Heart right ventricle (tissue), 16 donors: ENCODE measurements around the gene SH3GL3. TPM values are rescaled to one million over a fixed set of nuclear protein-coding genes. Genes with fewer than 3 reads are reported as not detected.

ENCODE experiments used
- ATAC-seq, 8 donors: fragments of 200-7000 bp; cut with Tn5 transposase; one replicate each; pipeline ENCODE4 v1.9.1; 2020; ENCODE audit warnings: mild to moderate bottlenecking in 8 of 8, moderate library complexity in 8 of 8, moderate number of reproducible peaks in 1 of 8
- DNase-seq, 2 donors: peaks; one replicate each; pipeline ENCODE4 v3.0.0-alpha.2; 2020
- H3K27ac ChIP-seq, 10 donors: fragments of 200-600 bp; sonication (generic) in 2 of 10; one replicate each; pipeline versions ENCODE4 v1.5.0 to v1.8.0; 2020 to 2022; ENCODE audit warnings: mild to moderate bottlenecking in 3 of 10
- H3K27me3 ChIP-seq, 7 donors: fragments of 200-600 bp; one replicate each; pipeline ENCODE4 v1.8.0; 2021 to 2022; ENCODE audit warnings: mild to moderate bottlenecking in 2 of 7
- H3K36me3 ChIP-seq, 9 donors: fragments of 200-600 bp; sonication (generic) in 1 of 9; one replicate each; pipeline versions ENCODE4 v1.5.0 to v1.8.0; 2020 to 2022; ENCODE audit warnings: mild to moderate bottlenecking in 2 of 9
- H3K4me1 ChIP-seq, 9 donors: fragments of 200-600 bp; sonication (generic) in 1 of 9; one replicate each; pipeline versions ENCODE4 v1.5.0 to v1.8.0; 2020 to 2022; ENCODE audit warnings: mild to moderate bottlenecking in 4 of 9
- H3K4me3 ChIP-seq, 10 donors: fragments of 200-600 bp; sonication (generic) in 2 of 10; one replicate each; pipeline versions ENCODE4 v1.5.0 to v1.8.0; 2020 to 2022; ENCODE audit warnings: mild to moderate bottlenecking in 7 of 10, moderate library complexity in 2 of 10
- H3K9me3 ChIP-seq, 11 donors: fragments of 200-600 bp in 10 of 11; sonication (generic) in 2 of 11; one replicate each; pipeline versions ENCODE4 v1.5.0 to v1.8.0; 2013 to 2022; ENCODE audit warnings: mild to moderate bottlenecking in 2 of 11, control low read depth in 1 of 11, moderate library complexity in 1 of 11
- CTCF ChIP-seq, 9 donors: fragments of 200-600 bp; sonication (generic) in 2 of 9; IDR thresholded peaks; one replicate each; pipeline versions ENCODE4 v1.5.0 to v1.8.0; 2021 to 2022; ENCODE audit warnings: antibody characterized with exemption in 9 of 9, mild to moderate bottlenecking in 5 of 9, moderate library complexity in 1 of 9
- WGBS, 2 donors: extraction: QIAGEN DNeasy Blood & Tissue Kit; methylation state at CpG; one replicate each; pipeline ENCODE4 v1.1.7; 2013; ENCODE audit warnings: inconsistent platforms in 1 of 2; 5-methylcytosine and 5-hydroxymethylcytosine counted together
- intact Hi-C, 10 donors: fragments of 100-400 bp; cut with DNase I; formaldehyde crosslinking; loops; one replicate each; pipeline versions ENCODE4 v1.11.1 to v1.14.2; 2022
- polyA plus RNA-seq, 2 donors: library from polyadenylated mRNA; stranded (reverse); fragments of 200-250 nt; gene quantifications; one replicate each; pipeline ENCODE4 v1.2.3, GENCODE V29; 2013
- total RNA-seq, 10 donors: library from RNA; stranded (reverse); fragmentation: NEBNext Ultra II Directional in 3 of 10; extraction: Animal tissue kit (Norgen Biotek cat#: 25700) in 3 of 10; gene quantifications; one replicate each; pipeline versions ENCODE4 v1.2.1 to v1.2.4, GENCODE V29; 2021 to 2023
- donor health status: Arrhythmogenic right ventricular cardiomyopathy.
- donor health status: ischemic (EF 13 %, LVEDD 7.1; RV severe dilation, severe dysfunction).
- donor health status: healthy with polysubstance abuse.
- donor health status: DM: no; HTN: yes; CAD: no.
- donor health status: DM: no; HTN: no; CAD: no.
- donor health status: ischemic (EF 25% LVEDD 6.9; RV normal size, moderate dysfunction).
- donor health status: ischemic (EF 25% LVEDD 5.7; RV mildly dilated, moderate dysfunction).
- donor health status: healthy.
- donor health status: DM: yes; HTN: yes; CAD: no.
- donor health status: Ischemic cardiomyopathy.
- donor health status: ischemic (EF 35%, LVEDD 5.7; RV mildly dilated, moderate dysfunction).
- donor health status: nonischemic (EF 11% LVEDD 7.7; RV severe dilation, severe dysfunction).
- donor health status: DM: yes; HTN: yes; CAD: no.
- donor health status: PGD.
- donor health status: ischemic (EF 29% LVEDD 5.4; RV normal size, mild dysfunction).
- donor health status: nonischemic (EF 23%, LVEDD 6.1; RV moderate dilation, normal function).

Gene SH3GL3
- total and polyA plus RNA-seq, 12 donors: 0.13 to 0.17 TPM; not detected in 10

GRCh38 chr15:83578691-83579090 lies 131.6 kb downstream of the SH3GL3 start:
- ATAC-seq (no peak), DNase-seq (no peak)
- Histone ChIP-seq H3K4me3 (no peak overlapping the region), H3K36me3 (no peaks in the 10 kb centered on the region), H3K9me3 (no peaks in the 10 kb centered on the region), H3K27me3 (no peaks in the 10 kb centered on the region), H3K27ac (no peak overlapping the region), H3K4me1 (no peaks in the 10 kb centered on the region)
- intact Hi-C loops: loop anchor here in 6 of 10 donors (5.0 to 10.0 kb wide), 5 partner anchors 59 to 456 kb away; partner anchors contain the start of gene ADAMTSL3 (in 1 of the 6)
- no peak for TF ChIP-seq CTCF (IDR thresholded peaks at IDR 0.05)
- WGBS, 2 donors: 93 to 95% methylated on average over 8 of the region's 8 CpGs

DNA sequence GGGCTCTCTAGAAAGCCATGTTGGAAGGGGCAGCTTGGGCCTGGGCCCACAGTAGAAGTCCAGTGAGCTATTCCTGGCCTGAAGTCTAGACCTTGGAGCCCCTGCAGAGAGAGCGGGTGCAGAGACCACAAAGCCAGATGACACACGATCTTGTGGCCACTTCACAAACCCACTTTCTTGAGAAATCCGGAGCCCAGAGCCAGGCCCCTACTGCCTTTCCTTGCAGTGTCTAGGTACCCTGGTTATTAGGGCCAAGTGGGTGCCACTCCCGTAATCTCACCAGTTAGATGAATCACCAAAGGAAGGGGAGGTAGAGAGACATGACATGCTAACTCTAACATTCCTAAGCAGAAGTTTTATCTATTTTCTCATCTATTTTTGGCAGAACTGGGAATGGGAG lies 134.2 kb downstream of the SH3GL3 start:
- no peak for TF ChIP-seq CTCF (IDR thresholded peaks at IDR 0.05)
- no peak for DNase-seq
- intact Hi-C loops: loop anchor here in 1 of 10 donors (10.0 kb wide), 1 partner anchor 163 kb away; no protein-coding TSS in a partner anchor

DNA sequence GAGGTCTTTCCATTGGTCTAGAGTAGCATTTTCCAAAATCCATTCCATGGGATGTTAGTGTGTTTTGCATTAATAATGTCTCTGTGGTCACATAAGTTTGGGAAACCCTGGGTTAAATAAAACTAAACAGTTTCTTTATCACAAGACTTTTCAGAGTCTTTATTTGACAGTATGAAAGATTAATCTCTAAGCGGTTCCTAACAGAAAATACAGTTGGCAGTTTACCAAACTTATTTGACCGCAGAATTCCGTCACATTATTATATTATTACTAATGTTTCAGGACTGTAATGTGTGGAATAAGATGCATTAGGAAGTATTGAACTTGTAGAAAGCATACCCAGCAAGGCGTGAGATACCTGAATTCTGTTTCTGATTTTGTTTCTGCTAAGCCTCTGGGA lies 135.2 kb downstream of the SH3GL3 start:
- H3K27me3 ChIP-seq: no peaks in the 10 kb centered on the region
- H3K4me3 ChIP-seq: no peak overlapping the region
- intact Hi-C loops: loop anchor here in 1 of 10 donors (10.0 kb wide), 1 partner anchor 162 kb away; no protein-coding TSS in a partner anchor
- H3K4me1 ChIP-seq: no peaks in the 10 kb centered on the region
- DNase-seq (no peak), ATAC-seq (no peak)
- TF ChIP-seq CTCF (IDR thresholded peaks at IDR 0.05): no peak
- H3K27ac ChIP-seq: no peak overlapping the region
- 74 to 82% methylated on average over 4 of the region's 4 CpGs for WGBS, 2 donors
- no peaks in the 10 kb centered on the region for H3K36me3 ChIP-seq
- H3K9me3 ChIP-seq: no peaks in the 10 kb centered on the region

More for the DNA sequence above, 134.2 kb downstream of the SH3GL3 start:
- no peak for ATAC-seq
- WGBS, 2 donors: 96 to 97% methylated on average over 4 of the region's 4 CpGs
- no peak overlapping the region for H3K4me3 ChIP-seq
- H3K4me1 ChIP-seq: no peaks in the 10 kb centered on the region
- H3K36me3 ChIP-seq: no peaks in the 10 kb centered on the region
- no peaks in the 10 kb centered on the region for H3K27me3 ChIP-seq
- no peaks in the 10 kb centered on the region for H3K9me3 ChIP-seq
- H3K27ac ChIP-seq: no peak overlapping the region

DNA sequence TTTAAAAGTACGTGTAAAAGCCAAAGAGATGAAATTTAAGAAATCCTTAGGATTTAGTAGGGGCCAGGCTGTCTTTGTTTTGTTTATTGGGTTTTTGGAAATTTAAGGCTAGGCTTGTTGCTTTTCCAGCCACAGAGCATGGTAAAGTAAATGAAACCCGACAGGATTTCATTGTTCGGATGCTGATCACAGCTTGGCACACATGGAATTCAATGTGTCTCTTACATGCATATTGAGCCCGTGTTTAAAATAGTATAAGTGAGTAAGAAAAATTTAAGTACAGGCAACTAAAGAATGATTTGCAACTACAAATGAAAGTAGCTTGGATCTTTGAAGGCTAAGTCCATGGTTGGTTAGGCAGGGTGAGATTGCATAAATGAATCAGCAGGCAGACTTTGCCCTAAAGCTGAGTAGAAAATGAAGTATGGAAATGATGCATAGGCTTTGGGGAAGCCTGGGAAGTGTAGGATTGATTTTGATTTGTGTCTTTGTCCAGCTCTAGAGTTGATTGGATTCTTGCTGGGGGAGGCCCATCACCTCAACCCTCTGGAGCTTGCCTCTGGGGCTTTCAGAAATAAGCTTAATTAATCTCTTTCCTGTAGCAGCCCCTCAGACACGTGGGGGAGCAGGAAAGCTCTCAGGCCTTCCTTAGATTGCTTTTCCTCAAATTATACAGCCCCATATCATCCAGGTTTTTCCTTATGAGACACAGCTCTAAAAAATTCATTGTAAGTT lies 138.6 kb downstream of the SH3GL3 start:
- Histone ChIP-seq H3K27me3 (peaks cover 0 to 4% (median 0%) of the 10 kb centered on the region in 7 donors), H3K27ac (no peak overlapping the region), H3K9me3 (no peaks in the 10 kb centered on the region), H3K36me3 (no peaks in the 10 kb centered on the region), H3K4me1 (no peaks in the 10 kb centered on the region), H3K4me3 (no peak overlapping the region)
- no peak for TF ChIP-seq CTCF (IDR thresholded peaks at IDR 0.05)
- intact Hi-C loops: loop anchor here in 2 of 10 donors (5.0 to 10.0 kb wide), 2 partner anchors 67 to 159 kb away; partner anchors contain the start of gene ADAMTSL3 (in 1 of the 2)
- WGBS, 2 donors: 83 to 85% methylated on average over 5 of the region's 5 CpGs
- no peak for DNase-seq
- no peak for ATAC-seq
